ENCODE results near the gene RAD54L. TPM values are rescaled to one million over a fixed set of nuclear protein-coding genes. Genes with fewer than 3 reads are reported as not detected.

The RAD54L gene
- polyA plus RNA-seq, 1 of the 3 experiments (the other 2 are of a cell fraction): 11.5 TPM

- Histone ChIP-seq H3K9ac (no peak overlapping the region), H3F3A (replicated peaks; ENCODE audit: insufficient read depth) (no peaks in the 10 kb centered on the region), H3K4me3 (ENCODE audit: low read depth in 2 of 2, low read length in 1 of 2) (no peak overlapping the region), H3K4me2 (no peak overlapping the region), H4K20me1 (ENCODE audit: insufficient read depth) (no peaks in the 10 kb centered on the region), H3K27me3 (ENCODE audit: insufficient read depth) (no peaks in the 10 kb centered on the region), H3K79me2 (ENCODE audit: insufficient read depth) (no peaks in the 10 kb centered on the region; the same call in 1 of the 2 replicates), H3K36me3 (replicated peaks in 1 of 2; ENCODE audit: control insufficient read depth in 1 of 2, insufficient read depth in 2 of 2, low read length in 1 of 2) (peaks cover 6 to 17% of the 10 kb centered on the region in 2 experiments), H3K27ac (ENCODE audit: low read depth in 2 of 2, low read length in 1 of 2) (no peak overlapping the region), H3K4me1 (ENCODE audit: control insufficient read depth in 1 of 2, insufficient read depth in 2 of 2, low read depth in 1 of 2, low read length in 1 of 2) (no peaks in the 10 kb centered on the region), H3K9me2 (no peaks in the 10 kb centered on the region), H3K9me3 (no peaks in the 10 kb centered on the region), H2AFZ (ENCODE audit: low read depth) (no peak overlapping the region)
- ChIA-PET POLR2A (no interaction called here), CTCF (interaction anchor here (1.2 kb wide), 1 partner anchor 30 kb away, joined by 3 read pairs; no protein-coding TSS in a partner anchor)
- TF ChIP-seq EP300 (IDR thresholded peaks at IDR 0.05; ENCODE audit: borderline replicate concordance in 1 of 2, low read depth in 1 of 2, low read length in 1 of 2) (no peak), MXI1 (IDR thresholded peaks at IDR 0.05; ENCODE audit: low read depth, low read length) (no peak), CHD2 (IDR thresholded peaks at IDR 0.05; ENCODE audit: low read length, partially characterized antibody) (no peak)
- TF ChIP-seq, protein P1, sequence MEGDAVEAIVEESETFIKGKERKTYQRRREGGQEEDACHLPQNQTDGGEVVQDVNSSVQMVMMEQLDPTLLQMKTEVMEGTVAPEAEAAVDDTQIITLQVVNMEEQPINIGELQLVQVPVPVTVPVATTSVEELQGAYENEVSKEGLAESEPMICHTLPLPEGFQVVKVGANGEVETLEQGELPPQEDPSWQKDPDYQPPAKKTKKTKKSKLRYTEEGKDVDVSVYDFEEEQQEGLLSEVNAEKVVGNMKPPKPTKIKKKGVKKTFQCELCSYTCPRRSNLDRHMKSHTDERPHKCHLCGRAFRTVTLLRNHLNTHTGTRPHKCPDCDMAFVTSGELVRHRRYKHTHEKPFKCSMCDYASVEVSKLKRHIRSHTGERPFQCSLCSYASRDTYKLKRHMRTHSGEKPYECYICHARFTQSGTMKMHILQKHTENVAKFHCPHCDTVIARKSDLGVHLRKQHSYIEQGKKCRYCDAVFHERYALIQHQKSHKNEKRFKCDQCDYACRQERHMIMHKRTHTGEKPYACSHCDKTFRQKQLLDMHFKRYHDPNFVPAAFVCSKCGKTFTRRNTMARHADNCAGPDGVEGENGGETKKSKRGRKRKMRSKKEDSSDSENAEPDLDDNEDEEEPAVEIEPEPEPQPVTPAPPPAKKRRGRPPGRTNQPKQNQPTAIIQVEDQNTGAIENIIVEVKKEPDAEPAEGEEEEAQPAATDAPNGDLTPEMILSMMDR (IDR thresholded peaks at IDR 0.05): no peak
- DNase-seq: no peak
- WGBS (ENCODE audit: low lambda C conversion rate): 98% methylated on average over 2 of the region's 2 CpGs
Observed at GRCh38 chr1:46256523-46256922, 9.0 kb downstream of the RAD54L start.

GRCh38 chr1:46262508-46262907 lies 14.9 kb downstream of the RAD54L start:
- no peaks in the 10 kb centered on the region for H3K27me3 ChIP-seq (ENCODE audit: insufficient read depth)
- POLR2A ChIA-PET: interaction anchor here (0.9 to 1.4 kb wide), 2 partner anchors 11 to 14 kb away, joined by 4 to 8 read pairs; no protein-coding TSS in a partner anchor
- no peak overlapping the region for H3K27ac ChIP-seq (ENCODE audit: low read depth in 2 of 2, low read length in 1 of 2)
- CTCF ChIA-PET: interaction anchor here (1.6 to 1.8 kb wide), 3 partner anchors 18 to 39 kb away, joined by 4 to 5 read pairs (median 5); no protein-coding TSS in a partner anchor
- no peak overlapping the region for H2AFZ ChIP-seq (ENCODE audit: low read depth)
- whole genome bisulfite sequencing (ENCODE audit: low lambda C conversion rate): 100% methylated on average over 1 of the region's 1 CpG
- H3K4me1 ChIP-seq (ENCODE audit: control insufficient read depth in 1 of 2, insufficient read depth in 2 of 2, low read depth in 1 of 2, low read length in 1 of 2): no peaks in the 10 kb centered on the region
- no peak overlapping the region for H3K9ac ChIP-seq
- no peak overlapping the region for H3K4me3 ChIP-seq (ENCODE audit: low read depth in 2 of 2, low read length in 1 of 2)
- no peaks in the 10 kb centered on the region for H3K9me3 ChIP-seq
- peaks cover 18 to 30% of the 10 kb centered on the region in 2 experiments for H3K36me3 ChIP-seq (replicated peaks in 1 of 2; ENCODE audit: control insufficient read depth in 1 of 2, insufficient read depth in 2 of 2, low read length in 1 of 2)
- no peak for DNase-seq
- TF ChIP-seq IRF3 (IDR thresholded peaks at IDR 0.05; ENCODE audit: low read depth, low read length) (no peak), NRF1 (IDR thresholded peaks at IDR 0.05; ENCODE audit: low read depth, low read length) (no peak), MAX (IDR thresholded peaks at IDR 0.05; ENCODE audit: low read depth) (no peak), EZH2phosphoT487 (IDR thresholded peaks at IDR 0.05; ENCODE audit: borderline replicate concordance, low read depth) (no peak), MXI1 (IDR thresholded peaks at IDR 0.05; ENCODE audit: low read depth, low read length) (no peak), TAF1 (IDR thresholded peaks at IDR 0.05; ENCODE audit: borderline replicate concordance, low read depth, low read length) (no peak), ELF1 (IDR thresholded peaks at IDR 0.05) (no peak), USF2 (IDR thresholded peaks at IDR 0.05; ENCODE audit: borderline replicate concordance, low read depth, low read length) (no peak), RFX5 (IDR thresholded peaks at IDR 0.05; ENCODE audit: low read length) (no peak), EP300 (IDR thresholded peaks at IDR 0.05; ENCODE audit: borderline replicate concordance in 1 of 2, low read depth in 1 of 2, low read length in 1 of 2) (no peak), TCF12 (IDR thresholded peaks at IDR 0.05) (no peak), GATA2 (CRISPR knock-in tag; IDR thresholded peaks at IDR 0.05) (no peak), ZBTB33 (IDR thresholded peaks at IDR 0.05; ENCODE audit: borderline replicate concordance, low read depth) (no peak)
- TF ChIP-seq, protein P1 (IDR thresholded peaks at IDR 0.05): no peak
- H3K79me2 ChIP-seq (ENCODE audit: insufficient read depth): no peaks in the 10 kb centered on the region
- H3K4me2 ChIP-seq: no peak overlapping the region
- no peaks in the 10 kb centered on the region for H3F3A ChIP-seq (replicated peaks; ENCODE audit: insufficient read depth)
- H4K20me1 ChIP-seq (ENCODE audit: insufficient read depth): no peaks in the 10 kb centered on the region
- no peaks in the 10 kb centered on the region for H3K9me2 ChIP-seq
